ENCODE results near the gene ZBTB25.

Gene ZBTB25

GRCh38 chr14:64496764-64497163, 6.9 kb downstream of the ZBTB25 start:
- Histone ChIP-seq H3K36me3 (ENCODE audit: control insufficient read depth, low read depth, low read length) (peaks cover 11% of the 10 kb centered on the region), H3K27me3 (ENCODE audit: control insufficient read depth, insufficient read depth, low read length) (no peaks in the 10 kb centered on the region), H3K27ac (ENCODE audit: low read length) (no peak overlapping the region), H3K9ac (ENCODE audit: low read length) (no peak overlapping the region), H3K4me3 (ENCODE audit: low read length) (no peak overlapping the region), H3K4me1 (ENCODE audit: control insufficient read depth, low read depth, low read length) (no peaks in the 10 kb centered on the region), H3K9me3 (ENCODE audit: control insufficient read depth, low read depth, low read length) (no peaks in the 10 kb centered on the region)

DNA sequence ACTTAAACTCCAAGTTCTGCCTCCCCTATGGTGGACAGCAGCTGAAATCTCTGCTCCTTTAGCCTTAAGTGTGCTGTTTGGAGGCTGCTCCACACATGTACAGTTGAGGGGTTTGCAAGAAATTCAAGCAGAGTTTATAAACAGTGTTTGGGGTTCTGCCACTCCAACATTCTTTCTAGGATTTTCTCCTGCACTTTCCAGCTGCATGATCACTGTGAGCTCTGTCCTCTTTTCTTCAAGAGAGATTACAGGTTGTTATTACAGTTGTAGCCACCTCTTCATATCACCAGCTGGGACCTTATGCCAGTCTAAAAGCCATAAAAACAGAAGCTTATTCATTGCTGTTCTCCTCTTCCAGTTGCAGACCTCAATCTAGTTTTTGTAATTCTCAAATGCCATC, 8.4 kb downstream of the ZBTB25 start:
- peaks cover 11% of the 10 kb centered on the region for H3K36me3 ChIP-seq (ENCODE audit: control insufficient read depth, low read depth, low read length)
- H3K4me1 ChIP-seq (ENCODE audit: control insufficient read depth, low read depth, low read length), result no peaks in the 10 kb centered on the region
- no peak overlapping the region for H3K27ac ChIP-seq (ENCODE audit: low read length)
- H3K27me3 ChIP-seq (ENCODE audit: control insufficient read depth, insufficient read depth, low read length), result no peaks in the 10 kb centered on the region
- no peaks in the 10 kb centered on the region for H3K9me3 ChIP-seq (ENCODE audit: control insufficient read depth, low read depth, low read length)
- H3K9ac ChIP-seq (ENCODE audit: low read length), result no peak overlapping the region
- no peak overlapping the region for H3K4me3 ChIP-seq (ENCODE audit: low read length)

DNA sequence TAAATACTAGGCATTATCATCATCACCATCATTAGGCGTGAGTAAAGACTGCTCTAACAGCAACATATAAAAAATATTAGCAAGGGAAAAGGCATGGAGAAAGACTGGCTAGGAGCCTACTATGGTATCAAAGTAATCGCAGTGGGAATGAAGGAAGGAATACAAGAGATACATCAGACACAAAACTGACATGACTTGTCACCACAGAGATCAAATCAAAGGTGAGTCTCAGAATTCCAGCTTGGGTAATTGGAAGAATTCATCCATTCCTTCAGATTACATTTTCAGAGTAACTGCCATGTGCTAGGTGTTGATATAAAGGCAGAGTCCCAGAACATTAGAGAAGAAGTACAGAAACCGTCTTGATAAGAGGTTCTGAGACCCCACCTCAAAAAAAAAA, 10.2 kb downstream of the ZBTB25 start:
- no peaks in the 10 kb centered on the region for H3K4me1 ChIP-seq (ENCODE audit: control insufficient read depth, low read depth, low read length)
- no peak overlapping the region for H3K27ac ChIP-seq (ENCODE audit: low read length)
- peaks cover 12% of the 10 kb centered on the region for H3K36me3 ChIP-seq (ENCODE audit: control insufficient read depth, low read depth, low read length)
- no peaks in the 10 kb centered on the region for H3K9me3 ChIP-seq (ENCODE audit: control insufficient read depth, low read depth, low read length)
- H3K4me3 ChIP-seq (ENCODE audit: low read length), result no peak overlapping the region
- H3K27me3 ChIP-seq (ENCODE audit: control insufficient read depth, insufficient read depth, low read length), result no peaks in the 10 kb centered on the region
- no peak overlapping the region for H3K9ac ChIP-seq (ENCODE audit: low read length)

DNA sequence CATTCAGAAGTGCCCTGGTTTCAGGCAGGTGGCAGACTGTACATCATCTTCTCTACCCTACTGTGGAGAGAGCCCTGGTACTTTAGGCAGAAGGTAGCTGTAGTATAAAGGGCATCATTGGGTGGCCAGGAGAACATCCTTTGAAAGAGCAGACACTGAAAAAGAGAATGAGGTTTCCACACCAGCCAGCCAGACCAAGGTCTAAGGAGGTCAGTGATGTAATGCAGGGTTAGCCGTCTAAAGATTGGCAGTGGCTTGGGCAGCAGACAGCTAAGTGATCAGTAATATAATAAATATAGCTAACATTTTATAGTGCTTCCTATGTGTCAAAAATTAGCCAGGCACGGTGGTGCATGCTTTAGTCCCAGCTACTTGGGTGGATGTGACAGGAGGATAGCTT, 12.0 kb downstream of the ZBTB25 start:
- Histone ChIP-seq H3K27ac (ENCODE audit: low read length) (no peak overlapping the region), H3K9me3 (ENCODE audit: control insufficient read depth, low read depth, low read length) (no peaks in the 10 kb centered on the region), H3K4me1 (ENCODE audit: control insufficient read depth, low read depth, low read length) (no peaks in the 10 kb centered on the region), H3K36me3 (ENCODE audit: control insufficient read depth, low read depth, low read length) (peaks cover 25% of the 10 kb centered on the region), H3K9ac (ENCODE audit: low read length) (no peak overlapping the region), H3K4me3 (ENCODE audit: low read length) (no peak overlapping the region), H3K27me3 (ENCODE audit: control insufficient read depth, insufficient read depth, low read length) (no peaks in the 10 kb centered on the region)

DNA sequence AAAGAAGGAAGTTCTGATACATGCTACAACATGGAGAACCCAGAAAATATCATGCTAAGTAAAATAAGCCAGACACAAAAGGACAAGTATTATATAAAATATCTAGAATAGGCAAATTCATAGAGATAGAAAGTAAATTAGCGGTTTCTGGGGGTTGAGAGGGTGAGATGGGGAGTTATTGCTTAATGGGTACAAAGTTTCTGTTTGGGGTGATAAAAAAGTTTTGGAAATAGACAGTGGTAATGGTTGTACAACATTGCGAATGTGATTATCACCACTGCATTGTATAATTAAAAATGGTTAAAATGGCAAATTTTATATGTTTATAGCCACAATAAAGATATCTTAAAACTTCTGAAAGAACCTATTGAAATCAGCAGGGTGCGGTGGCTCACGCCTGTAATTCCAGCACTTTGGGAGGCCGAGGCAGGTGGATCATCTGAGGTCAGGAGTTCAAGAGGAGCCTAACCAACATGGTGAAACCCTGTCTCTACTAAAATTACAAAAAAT, 15.0 kb downstream of the ZBTB25 start:
- H3K27ac ChIP-seq (ENCODE audit: low read length), result no peak overlapping the region
- no peak overlapping the region for H3K9ac ChIP-seq (ENCODE audit: low read length)
- no peaks in the 10 kb centered on the region for H3K9me3 ChIP-seq (ENCODE audit: control insufficient read depth, low read depth, low read length)
- H3K4me3 ChIP-seq (ENCODE audit: low read length), result no peak overlapping the region
- H3K27me3 ChIP-seq (ENCODE audit: control insufficient read depth, insufficient read depth, low read length), result no peaks in the 10 kb centered on the region
- peaks cover 19% of the 10 kb centered on the region for H3K36me3 ChIP-seq (ENCODE audit: control insufficient read depth, low read depth, low read length)
- no peaks in the 10 kb centered on the region for H3K4me1 ChIP-seq (ENCODE audit: control insufficient read depth, low read depth, low read length)

DNA sequence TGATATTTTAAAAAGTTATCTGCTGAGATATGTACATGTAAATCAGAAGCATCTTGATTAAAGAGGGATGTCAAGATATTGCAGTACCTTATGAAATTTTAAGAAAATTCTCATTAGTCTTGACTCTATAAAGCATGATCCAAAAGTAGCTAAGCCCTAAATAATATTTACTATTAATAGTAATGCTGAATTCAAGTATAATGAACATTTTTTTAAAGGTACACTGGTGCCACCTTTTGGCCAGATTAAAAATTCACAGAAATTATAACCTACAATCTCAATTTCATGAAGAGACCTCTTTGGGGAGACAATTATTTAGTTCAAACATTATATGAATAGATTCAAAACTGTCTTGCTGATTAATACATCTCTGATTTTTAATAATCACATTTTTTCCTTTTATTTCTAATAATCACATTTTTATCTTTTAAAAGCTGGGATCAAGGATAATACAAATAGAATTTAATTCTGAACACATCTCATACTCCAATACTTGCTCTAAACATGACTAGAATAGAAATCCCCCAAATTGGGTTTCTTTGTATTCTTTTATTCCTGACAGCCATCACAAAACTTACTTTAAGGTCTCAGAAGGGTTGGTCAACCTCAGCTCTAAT, 24.9 kb downstream of the ZBTB25 start:
- Histone ChIP-seq H3K9me3 (ENCODE audit: control insufficient read depth, low read depth, low read length) (no peaks in the 10 kb centered on the region), H3K27me3 (ENCODE audit: control insufficient read depth, insufficient read depth, low read length) (no peaks in the 10 kb centered on the region), H3K4me3 (ENCODE audit: low read length) (no peak overlapping the region)

GRCh38 chr14:64476438-64476837, 27.2 kb downstream of the ZBTB25 start:
- Histone ChIP-seq H3K4me3 (ENCODE audit: low read length) (no peak overlapping the region), H3K36me3 (ENCODE audit: control insufficient read depth, low read depth, low read length) (no peaks in the 10 kb centered on the region), H3K27ac (ENCODE audit: low read length) (no peak overlapping the region), H3K9ac (ENCODE audit: low read length) (no peak overlapping the region), H3K27me3 (ENCODE audit: control insufficient read depth, insufficient read depth, low read length) (no peaks in the 10 kb centered on the region), H3K9me3 (ENCODE audit: control insufficient read depth, low read depth, low read length) (no peaks in the 10 kb centered on the region), H3K4me1 (ENCODE audit: control insufficient read depth, low read depth, low read length) (no peaks in the 10 kb centered on the region)

More for the DNA sequence above, 24.9 kb downstream of the ZBTB25 start:
- H3K27ac ChIP-seq (ENCODE audit: low read length), result no peak overlapping the region
- no peaks in the 10 kb centered on the region for H3K36me3 ChIP-seq (ENCODE audit: control insufficient read depth, low read depth, low read length)
- H3K4me1 ChIP-seq (ENCODE audit: control insufficient read depth, low read depth, low read length), result no peaks in the 10 kb centered on the region
- H3K9ac ChIP-seq (ENCODE audit: low read length), result no peak overlapping the region

DNA sequence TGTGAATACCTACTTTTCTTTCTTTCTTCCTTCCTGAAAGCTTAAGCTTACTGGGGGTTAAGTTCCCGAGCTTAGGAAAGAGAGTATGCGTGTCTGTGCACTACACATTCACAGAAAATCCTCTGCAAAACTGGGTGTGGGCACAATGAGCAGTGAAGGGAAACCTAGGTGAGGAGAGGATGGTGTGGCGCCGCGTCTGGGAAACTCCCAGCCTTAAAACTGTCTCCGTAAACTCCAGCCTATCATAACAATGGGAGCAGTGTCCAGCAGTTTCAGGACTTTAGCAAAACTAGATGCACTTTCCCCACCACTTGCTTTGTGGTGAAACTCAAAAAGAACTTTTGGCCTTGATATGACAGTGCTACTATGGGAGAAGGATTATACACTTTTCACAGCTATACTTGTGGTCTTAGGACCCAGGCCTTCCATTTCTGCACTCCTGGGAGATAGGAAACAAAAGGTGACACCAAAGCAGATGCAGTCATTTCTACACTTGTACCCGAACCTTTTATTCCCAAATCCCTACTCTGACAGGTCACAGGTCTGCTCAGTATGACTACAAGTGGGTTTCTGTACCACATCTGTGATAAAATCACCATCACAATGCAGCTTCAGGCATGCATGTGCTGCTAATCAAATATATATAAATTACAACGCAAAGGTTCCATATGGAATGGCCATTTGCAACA, 27.9 kb downstream of the ZBTB25 start:
- Histone ChIP-seq H3K27ac (ENCODE audit: low read length) (no peak overlapping the region), H3K27me3 (ENCODE audit: control insufficient read depth, insufficient read depth, low read length) (no peaks in the 10 kb centered on the region), H3K4me3 (ENCODE audit: low read length) (no peak overlapping the region), H3K9ac (ENCODE audit: low read length) (no peak overlapping the region), H3K9me3 (ENCODE audit: control insufficient read depth, low read depth, low read length) (no peaks in the 10 kb centered on the region), H3K4me1 (ENCODE audit: control insufficient read depth, low read depth, low read length) (no peaks in the 10 kb centered on the region), H3K36me3 (ENCODE audit: control insufficient read depth, low read depth, low read length) (no peaks in the 10 kb centered on the region)

DNA sequence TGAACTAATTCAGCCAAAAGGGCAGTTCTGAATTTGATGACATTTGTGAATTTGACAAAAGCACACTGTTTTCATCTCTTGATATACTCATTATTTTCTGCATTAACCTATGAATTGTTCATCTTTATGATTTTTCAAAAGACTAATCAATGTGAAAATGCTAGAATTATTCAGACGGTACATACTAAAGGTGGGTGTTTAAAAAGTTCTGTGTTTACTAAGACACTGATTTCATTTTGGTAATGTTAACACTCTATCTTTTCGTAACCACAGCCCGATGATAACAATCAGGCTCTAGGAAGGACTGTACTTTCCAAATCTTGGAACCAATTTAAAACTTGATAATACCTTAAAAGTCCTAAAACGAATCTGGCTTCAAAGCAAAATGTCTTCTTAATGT, 28.9 kb downstream of the ZBTB25 start:
- no peak overlapping the region for H3K27ac ChIP-seq (ENCODE audit: low read length)
- H3K36me3 ChIP-seq (ENCODE audit: control insufficient read depth, low read depth, low read length), result no peaks in the 10 kb centered on the region
- H3K9ac ChIP-seq (ENCODE audit: low read length), result no peak overlapping the region
- H3K4me1 ChIP-seq (ENCODE audit: control insufficient read depth, low read depth, low read length), result no peaks in the 10 kb centered on the region
- H3K9me3 ChIP-seq (ENCODE audit: control insufficient read depth, low read depth, low read length), result no peaks in the 10 kb centered on the region
- no peaks in the 10 kb centered on the region for H3K27me3 ChIP-seq (ENCODE audit: control insufficient read depth, insufficient read depth, low read length)
- H3K4me3 ChIP-seq (ENCODE audit: low read length), result no peak overlapping the region

- Histone ChIP-seq H3K27ac (ENCODE audit: low read length) (no peak overlapping the region), H3K9ac (ENCODE audit: low read length) (no peak overlapping the region), H3K36me3 (ENCODE audit: control insufficient read depth, low read depth, low read length) (no peaks in the 10 kb centered on the region), H3K4me3 (ENCODE audit: low read length) (no peak overlapping the region), H3K27me3 (ENCODE audit: control insufficient read depth, insufficient read depth, low read length) (no peaks in the 10 kb centered on the region), H3K4me1 (ENCODE audit: control insufficient read depth, low read depth, low read length) (no peaks in the 10 kb centered on the region), H3K9me3 (ENCODE audit: control insufficient read depth, low read depth, low read length) (no peaks in the 10 kb centered on the region)
These were observed 29.6 kb downstream of the ZBTB25 start for GRCh38 chr14:64474041-64474440.

- no peak overlapping the region for H3K9ac ChIP-seq (ENCODE audit: low read length)
- peaks cover 13% of the 10 kb centered on the region for H3K4me1 ChIP-seq (ENCODE audit: control insufficient read depth, low read depth, low read length)
- no peak overlapping the region for H3K27ac ChIP-seq (ENCODE audit: low read length)
- no peak overlapping the region for H3K4me3 ChIP-seq (ENCODE audit: low read length)
- H3K36me3 ChIP-seq (ENCODE audit: control insufficient read depth, low read depth, low read length), result no peaks in the 10 kb centered on the region
- peaks cover 17% of the 10 kb centered on the region for H3K27me3 ChIP-seq (ENCODE audit: control insufficient read depth, insufficient read depth, low read length)
- no peaks in the 10 kb centered on the region for H3K9me3 ChIP-seq (ENCODE audit: control insufficient read depth, low read depth, low read length)
These were observed 35.2 kb downstream of the ZBTB25 start for GRCh38 chr14:64468451-64468850.

DNA sequence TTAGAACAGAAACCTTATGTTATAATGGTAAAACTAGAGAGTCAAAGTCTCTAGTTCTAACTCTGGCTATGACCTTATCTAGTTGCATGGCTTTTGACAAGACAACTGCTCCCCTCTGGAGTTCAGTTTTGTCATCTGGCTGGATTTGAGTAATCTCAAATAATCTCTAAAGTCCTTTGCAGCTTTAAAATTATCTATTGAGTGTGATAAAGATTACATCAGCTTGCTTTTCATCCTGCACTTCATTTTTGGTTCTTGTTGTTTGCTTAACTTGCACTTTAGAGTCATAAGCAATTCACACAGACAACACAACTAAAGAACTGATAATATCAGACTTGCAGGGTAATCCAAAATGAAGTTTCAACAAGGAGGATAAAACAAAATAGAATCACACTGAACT, 36.1 kb downstream of the ZBTB25 start:
- H3K36me3 ChIP-seq (ENCODE audit: control insufficient read depth, low read depth, low read length), result no peaks in the 10 kb centered on the region
- peaks cover 17% of the 10 kb centered on the region for H3K27me3 ChIP-seq (ENCODE audit: control insufficient read depth, insufficient read depth, low read length)
- no peaks in the 10 kb centered on the region for H3K9me3 ChIP-seq (ENCODE audit: control insufficient read depth, low read depth, low read length)
- no peak overlapping the region for H3K4me3 ChIP-seq (ENCODE audit: low read length)
- no peak overlapping the region for H3K27ac ChIP-seq (ENCODE audit: low read length)
- H3K4me1 ChIP-seq (ENCODE audit: control insufficient read depth, low read depth, low read length), result peaks cover 13% of the 10 kb centered on the region
- H3K9ac ChIP-seq (ENCODE audit: low read length), result no peak overlapping the region

All from iPS-18a (cell line).